GM18951 (cell line): ENCODE results near the gene TTC17.
"Not testable (repeated sequence)": the region's sequence is repeated elsewhere in the genome, so short reads cannot be mapped to it uniquely, and the experiment has no call there.

Source experiments
- POLR2A ChIP-seq: IDR thresholded peaks from 4 replicates; pipeline ENCODE4 v1.6.1; 2011; ENCODE audit warnings: mild to moderate bottlenecking; ENCODE audit not compliant: insufficient read length, insufficient read depth; ENCODE audit errors: extremely low read depth
- in situ Hi-C: fragments of 300-500 bp; cut with MboI; formaldehyde crosslinking; loops from one replicate; pipeline ENCODE4 v1.12.0; 2022; ENCODE audit warnings: low sequenced_read_pairs, mixed read lengths, inconsistent platforms; ENCODE audit not compliant: unreplicated experiment

TTC17 gene, protein sequence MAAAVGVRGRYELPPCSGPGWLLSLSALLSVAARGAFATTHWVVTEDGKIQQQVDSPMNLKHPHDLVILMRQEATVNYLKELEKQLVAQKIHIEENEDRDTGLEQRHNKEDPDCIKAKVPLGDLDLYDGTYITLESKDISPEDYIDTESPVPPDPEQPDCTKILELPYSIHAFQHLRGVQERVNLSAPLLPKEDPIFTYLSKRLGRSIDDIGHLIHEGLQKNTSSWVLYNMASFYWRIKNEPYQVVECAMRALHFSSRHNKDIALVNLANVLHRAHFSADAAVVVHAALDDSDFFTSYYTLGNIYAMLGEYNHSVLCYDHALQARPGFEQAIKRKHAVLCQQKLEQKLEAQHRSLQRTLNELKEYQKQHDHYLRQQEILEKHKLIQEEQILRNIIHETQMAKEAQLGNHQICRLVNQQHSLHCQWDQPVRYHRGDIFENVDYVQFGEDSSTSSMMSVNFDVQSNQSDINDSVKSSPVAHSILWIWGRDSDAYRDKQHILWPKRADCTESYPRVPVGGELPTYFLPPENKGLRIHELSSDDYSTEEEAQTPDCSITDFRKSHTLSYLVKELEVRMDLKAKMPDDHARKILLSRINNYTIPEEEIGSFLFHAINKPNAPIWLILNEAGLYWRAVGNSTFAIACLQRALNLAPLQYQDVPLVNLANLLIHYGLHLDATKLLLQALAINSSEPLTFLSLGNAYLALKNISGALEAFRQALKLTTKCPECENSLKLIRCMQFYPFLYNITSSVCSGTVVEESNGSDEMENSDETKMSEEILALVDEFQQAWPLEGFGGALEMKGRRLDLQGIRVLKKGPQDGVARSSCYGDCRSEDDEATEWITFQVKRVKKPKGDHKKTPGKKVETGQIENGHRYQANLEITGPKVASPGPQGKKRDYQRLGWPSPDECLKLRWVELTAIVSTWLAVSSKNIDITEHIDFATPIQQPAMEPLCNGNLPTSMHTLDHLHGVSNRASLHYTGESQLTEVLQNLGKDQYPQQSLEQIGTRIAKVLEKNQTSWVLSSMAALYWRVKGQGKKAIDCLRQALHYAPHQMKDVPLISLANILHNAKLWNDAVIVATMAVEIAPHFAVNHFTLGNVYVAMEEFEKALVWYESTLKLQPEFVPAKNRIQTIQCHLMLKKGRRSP

DNA sequence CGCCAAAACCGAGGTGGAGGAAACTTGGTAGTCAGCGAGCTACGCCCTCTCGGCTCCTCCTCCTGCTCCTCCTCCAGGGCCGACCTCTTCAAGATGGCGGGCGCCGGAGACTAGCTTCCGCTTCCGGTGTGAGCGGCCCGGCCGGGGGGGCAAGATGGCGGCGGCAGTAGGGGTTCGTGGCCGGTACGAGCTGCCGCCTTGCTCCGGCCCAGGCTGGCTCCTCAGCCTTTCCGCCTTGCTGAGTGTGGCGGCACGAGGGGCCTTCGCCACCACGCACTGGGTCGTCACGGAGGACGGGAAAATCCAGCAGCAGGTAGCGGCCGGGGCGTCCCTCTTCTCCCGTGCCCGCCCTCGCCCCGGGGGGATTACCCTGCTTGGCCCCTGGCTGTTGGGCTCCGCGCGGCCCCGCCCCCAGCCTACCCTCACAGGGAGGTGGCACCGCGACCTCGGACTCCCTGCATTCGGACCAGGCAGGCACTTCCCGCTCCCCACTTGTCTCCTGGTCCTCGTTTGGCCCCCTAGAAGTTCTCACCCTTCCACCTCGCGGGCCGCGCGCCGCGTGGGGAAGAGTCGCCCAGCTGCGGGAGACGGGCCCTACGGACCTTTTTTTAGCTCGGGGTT, at the start of gene TTC17:
Gene TTC17 (plus strand): TSS at position 120 of the 621 bp plus-strand sequence. CDS start 35 bp downstream, at position 155.
- peak; percentile 98 for TF ChIP-seq POLR2A

DNA sequence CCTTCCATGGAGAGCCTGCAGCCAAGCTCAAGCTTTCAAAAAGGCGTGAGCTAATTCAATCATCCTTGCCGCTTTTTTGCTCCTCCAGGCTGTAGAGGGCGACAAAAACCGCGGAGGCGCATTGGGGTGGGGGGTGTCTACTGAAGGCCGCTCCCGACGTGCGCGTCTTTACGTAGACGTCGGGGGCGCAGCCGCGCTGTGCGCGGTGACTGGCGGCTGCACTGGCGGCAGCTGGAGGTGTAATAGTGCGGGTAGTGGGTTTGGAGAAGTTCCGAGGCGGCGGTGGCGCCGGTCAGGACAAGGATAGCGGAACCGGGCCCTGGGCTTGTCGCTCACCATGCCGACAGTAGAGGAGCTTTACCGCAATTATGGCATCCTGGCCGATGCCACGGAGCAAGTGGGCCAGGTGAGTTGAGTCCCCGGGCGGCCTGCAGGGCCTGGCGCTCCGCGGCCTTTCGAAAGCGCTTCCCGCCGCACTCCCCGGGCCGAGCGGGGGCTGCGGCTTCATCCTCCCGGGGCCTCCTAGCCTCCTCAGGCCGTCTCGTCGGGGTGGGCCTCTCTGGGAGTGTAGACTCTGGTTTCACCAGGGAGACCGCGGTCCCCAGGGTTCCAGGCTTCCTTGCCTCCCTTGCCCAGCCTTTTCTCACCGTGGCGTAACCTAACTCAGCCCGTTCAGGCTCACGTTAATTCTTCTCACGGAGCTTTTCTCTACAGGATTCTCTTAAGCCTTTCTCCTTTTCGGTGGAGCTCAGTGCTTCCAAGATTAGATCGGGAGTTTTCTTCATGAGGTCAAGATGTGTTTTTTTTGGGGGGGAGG, 46.7 kb upstream of the TTC17 start, which contains the start of gene API5:
Gene API5 (plus strand): TSS at position 206 of the 817 bp plus-strand sequence. CDS start 132 bp downstream, at position 338.
- peak; percentile 84 for TF ChIP-seq POLR2A
- in situ Hi-C loops = no loop called here

More for the DNA sequence above, at the start of gene TTC17:
- in situ Hi-C loops = no loop called here

DNA sequence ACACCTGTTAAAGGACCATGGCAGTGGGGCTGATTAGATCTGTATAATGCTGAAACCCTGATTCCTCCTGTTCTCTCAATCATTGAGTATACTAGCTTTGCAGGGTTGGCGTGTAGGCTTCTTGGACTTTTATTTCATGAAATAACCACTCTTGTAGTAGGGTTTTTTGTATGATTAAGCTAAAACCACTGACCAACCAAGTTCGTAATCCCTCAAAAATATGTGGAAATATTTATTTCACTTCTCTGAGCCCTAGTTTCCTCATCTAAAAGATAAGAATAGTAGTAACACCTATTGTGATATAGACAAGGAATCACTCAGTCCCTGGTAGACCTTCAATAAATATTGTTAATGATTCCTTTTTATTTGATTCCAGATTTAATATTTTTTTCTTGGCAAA, 42.8 kb upstream of the TTC17 start:
- no peak for TF ChIP-seq POLR2A
- in situ Hi-C loops = no loop called here

DNA sequence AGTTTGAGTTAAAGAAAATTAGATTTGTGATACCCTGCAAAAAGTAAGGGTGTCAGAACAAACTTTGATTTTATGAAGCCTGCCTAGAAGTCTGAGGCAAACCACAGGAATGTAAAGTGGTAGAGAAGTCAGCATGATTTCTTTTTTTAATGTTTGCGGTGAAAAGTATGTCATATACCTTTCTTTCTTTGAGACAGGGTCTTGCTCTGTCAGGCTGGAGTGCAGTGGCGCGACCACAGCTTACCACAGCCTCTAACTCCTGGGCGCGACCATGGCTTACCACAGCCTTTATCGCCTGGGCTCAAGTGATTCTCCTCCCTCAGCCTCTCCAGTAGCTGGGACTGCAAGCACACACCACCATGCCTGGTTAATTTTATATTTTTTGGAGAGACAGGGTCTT, 42.3 kb upstream of the TTC17 start:
- in situ Hi-C loops = no loop called here

DNA sequence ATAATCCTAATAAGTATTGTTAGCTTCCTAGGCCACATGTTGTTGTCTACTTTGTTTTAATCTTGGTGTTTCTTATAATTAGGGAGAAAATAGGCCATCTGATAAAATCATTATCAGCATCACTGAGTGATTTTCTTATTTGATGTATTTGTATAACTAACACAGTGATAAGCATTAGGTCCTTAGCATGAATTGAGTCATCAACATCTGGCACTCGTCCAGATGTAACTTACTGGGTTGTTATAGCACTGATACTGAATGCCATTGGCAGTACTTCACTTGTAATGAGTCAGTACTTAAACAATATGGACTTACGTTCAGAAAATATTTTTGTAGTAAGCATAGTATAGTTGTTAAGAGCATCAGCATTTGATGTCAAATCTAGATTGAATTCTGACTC, 30.7 kb upstream of the TTC17 start:
- in situ Hi-C loops = no loop called here
- TF ChIP-seq POLR2A = no peak

More for the DNA sequence above, 42.3 kb upstream of the TTC17 start:
- TF ChIP-seq POLR2A = no peak

DNA sequence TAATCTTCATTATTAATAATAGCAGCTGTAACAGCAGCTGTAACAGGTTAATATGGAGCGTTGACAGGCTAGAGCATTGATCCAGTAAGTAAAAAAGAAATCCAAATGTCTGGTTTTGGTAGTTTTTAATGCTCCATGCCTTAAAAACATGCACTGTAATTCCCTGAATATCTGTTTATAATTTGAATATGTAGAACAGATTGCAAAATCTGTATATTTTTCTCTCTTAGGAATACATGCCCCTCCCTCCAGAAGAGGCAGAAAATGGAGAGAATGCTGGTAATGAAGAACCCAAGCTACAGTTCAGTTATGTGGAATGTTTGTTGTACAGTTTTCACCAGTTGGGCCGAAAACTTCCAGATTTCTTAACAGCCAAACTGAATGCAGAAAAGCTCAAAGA, 30.2 kb upstream of the TTC17 start:
- no peak for TF ChIP-seq POLR2A
- in situ Hi-C loops = no loop called here

DNA sequence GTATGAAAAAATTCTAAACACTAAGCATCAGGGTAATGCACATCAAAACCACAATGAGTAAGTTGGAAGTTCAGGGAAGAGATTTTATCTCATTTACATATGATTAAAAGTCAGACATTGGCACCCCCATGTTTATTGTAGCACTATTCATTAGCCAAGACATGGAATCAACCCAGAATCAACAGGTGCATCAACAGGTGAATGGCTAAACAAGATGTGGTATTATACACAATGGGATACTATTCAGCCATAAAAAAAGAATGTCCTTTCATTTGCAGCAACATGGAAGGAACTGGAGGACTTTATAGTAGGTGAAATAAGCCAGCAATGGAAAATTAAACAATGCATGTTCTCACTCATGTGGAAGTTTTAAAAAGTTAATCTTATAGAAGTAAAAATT, 17.6 kb upstream of the TTC17 start:
- TF ChIP-seq POLR2A = no peak

DNA sequence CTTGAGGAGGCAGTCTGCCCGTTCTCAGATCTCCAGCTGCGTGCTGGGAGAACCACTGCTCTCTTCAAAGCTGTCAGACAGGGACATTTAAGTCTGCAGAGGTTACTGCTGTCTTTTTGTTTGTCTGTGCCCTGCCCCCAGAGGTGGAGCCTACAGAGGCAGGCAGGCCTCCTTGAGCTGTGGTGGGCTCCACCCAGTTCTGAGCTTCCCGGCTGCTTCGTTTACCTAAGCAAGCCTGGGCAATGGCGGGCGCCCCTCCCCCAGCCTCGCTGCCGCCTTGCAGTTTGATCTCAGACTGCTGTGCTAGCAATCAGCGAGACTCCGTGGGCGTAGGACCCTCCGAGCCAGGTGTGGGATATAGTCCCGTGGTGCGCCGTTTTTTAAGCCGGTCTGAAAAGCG, 7.3 kb upstream of the TTC17 start:
- in situ Hi-C loops = not testable (repeated sequence)

More for the DNA sequence above, 17.6 kb upstream of the TTC17 start:
- in situ Hi-C loops = no loop called here

DNA sequence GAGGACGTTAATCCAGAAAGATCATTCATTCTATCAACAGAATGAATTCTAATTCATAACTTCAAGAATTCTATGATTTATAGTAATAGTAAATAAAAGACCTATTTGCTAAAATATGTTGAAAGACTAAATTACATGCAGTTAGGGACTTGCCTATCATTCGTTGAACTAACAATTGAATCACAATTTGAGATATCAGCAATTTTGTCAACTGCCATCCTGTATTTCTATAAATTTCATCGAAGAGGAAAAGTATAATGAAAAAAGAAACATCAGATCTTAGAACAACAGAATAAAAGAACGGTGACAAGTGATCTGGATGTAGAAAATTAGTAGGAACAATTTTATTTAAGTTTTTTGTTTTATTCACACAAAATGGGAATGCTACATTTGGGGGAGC, 4.4 kb upstream of the TTC17 start:
- in situ Hi-C loops = no loop called here
- TF ChIP-seq POLR2A = no peak

DNA sequence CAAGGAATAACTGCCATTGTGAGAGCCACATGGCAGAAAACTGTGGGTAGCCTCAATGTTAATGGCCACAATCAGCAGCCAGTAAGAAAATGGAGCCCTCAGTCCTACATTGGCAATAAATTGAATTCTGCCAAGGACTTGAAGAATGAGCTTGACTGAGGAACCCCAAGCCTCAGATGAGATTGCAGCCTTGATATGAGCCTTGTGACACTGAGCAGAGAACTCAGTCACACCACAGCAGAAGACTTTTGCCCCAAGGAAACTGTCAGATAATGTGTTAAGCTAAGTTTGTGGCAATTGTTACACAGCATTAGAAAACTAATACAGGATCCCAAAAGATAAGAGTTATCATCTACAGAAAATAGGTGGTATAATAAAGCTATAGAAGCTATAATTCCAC, 2.4 kb upstream of the TTC17 start:
- in situ Hi-C loops = no loop called here

DNA sequence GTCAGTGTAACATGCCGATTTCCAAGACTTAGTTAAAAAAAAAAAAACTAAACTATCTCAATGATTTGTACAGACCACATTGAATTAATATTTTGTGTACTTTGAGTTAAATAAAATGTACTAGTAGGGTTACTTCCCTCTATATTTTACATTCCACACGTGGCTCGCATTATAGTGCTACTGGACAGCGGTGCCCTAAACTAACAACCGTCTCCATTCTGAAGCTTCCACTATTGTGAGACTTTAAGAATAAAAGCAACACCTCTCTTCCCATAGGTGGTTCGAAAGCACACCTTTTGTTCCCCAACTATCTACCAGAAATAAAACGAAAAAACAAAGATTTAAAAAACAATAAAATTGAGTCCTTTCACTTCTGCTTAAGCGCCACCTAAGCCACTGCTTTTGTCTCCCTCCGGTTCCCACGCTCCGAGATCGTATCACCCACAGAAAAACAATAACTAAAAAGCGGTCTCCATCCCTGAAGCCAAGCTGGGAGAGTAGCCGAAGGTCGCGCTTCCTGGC, 380 bp upstream of the TTC17 start:
- TF ChIP-seq POLR2A = no peak
- in situ Hi-C loops = no loop called here

More for the DNA sequence above, 2.4 kb upstream of the TTC17 start:
- no peak for TF ChIP-seq POLR2A

DNA sequence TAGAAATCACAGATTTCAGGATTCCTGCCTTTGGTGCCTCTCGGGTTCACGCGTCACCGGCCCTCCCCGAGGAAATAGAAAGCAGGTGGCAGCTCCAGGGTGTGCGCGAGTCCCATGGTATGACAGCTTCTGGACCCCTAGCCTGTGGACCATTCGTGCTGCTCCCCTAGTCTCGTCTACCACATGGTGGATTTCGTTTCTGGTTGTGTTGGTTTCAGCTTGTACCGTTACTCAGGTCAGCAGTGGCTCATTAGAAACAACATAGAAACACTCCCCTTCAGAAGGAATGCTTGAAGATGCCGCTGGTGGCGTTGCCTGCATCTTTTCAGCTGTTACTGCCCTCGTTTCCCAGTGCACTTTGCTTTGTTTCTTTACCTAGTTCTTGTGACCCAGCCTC, 700 bp downstream of the TTC17 start:
- no peak for TF ChIP-seq POLR2A
- in situ Hi-C loops = no loop called here
